CD1c-positive myeloid dendritic cell (primary cell): ENCODE results near the gene MIER2.

Source experiments
- DNase-seq: peaks from one replicate; pipeline ENCODE4 v3.0.0-alpha.2; 2016; ENCODE audit errors: extremely low spot score

MIER2 gene

GRCh38 chr19:329876-330275 is 14.7 kb downstream of the MIER2 start:
- no peak for DNase-seq

GRCh38 chr19:328025-328505 is 16.5 kb downstream of the MIER2 start:
- no peak for DNase-seq

DNA sequence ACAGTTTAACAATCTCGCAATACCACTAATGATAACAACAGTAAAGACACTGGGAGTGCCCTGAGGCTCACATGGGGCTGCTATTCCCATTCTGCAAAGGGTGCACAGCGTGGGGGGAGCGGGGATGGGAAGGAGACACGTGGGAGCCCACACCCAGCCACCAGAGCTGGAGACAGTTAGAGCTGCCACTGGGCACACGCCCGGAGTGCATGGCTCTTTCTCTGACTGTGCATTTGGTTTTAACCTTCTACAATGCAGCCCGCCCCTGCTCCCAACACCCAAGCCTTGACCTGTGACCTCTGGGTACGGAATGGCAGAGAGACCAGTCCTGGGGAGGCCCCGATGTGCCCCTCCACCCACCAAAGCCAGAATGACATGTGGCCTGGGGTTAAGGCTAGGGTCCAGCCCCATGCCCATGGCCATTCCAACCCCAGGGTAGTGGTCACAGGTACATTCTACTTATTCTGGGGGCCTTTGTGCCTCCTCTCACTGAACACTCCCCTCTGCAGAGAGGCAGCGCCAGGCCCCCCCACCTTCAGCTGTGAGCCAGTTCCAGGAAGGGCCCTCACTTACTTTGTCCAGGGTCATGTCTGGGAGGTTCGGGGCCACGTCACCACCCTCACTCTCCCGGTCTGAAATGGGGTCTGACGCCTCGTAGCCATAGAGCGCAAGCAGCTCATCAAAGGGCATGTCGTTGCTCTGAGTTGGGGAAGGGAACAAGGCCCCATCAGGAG is 17.1 kb downstream of the MIER2 start:
- DNase-seq, result no peak

DNA sequence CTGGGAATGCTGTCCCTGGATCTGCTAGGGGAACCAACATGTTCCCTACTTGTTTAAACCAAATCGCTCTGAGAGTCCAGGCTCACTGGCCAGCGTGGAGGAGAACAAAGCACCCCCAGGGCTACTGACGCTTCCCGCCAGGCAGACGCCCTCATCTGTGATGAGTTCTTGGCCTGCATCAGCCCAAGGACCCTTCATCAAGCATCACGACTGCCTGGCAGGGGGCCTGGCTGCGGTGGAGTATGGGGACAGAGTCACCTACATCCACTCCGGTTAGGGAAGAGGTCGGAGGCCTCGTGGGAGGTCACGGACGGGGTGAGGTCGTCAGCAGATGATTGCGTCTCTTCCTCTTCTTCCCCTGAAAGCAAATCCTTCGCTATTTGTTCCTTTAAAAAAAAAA is 17.7 kb downstream of the MIER2 start:
- DNase-seq, result no peak

- no peak for DNase-seq
Measured at GRCh38 chr19:325937-326565, 18.5 kb downstream of the MIER2 start.

DNA sequence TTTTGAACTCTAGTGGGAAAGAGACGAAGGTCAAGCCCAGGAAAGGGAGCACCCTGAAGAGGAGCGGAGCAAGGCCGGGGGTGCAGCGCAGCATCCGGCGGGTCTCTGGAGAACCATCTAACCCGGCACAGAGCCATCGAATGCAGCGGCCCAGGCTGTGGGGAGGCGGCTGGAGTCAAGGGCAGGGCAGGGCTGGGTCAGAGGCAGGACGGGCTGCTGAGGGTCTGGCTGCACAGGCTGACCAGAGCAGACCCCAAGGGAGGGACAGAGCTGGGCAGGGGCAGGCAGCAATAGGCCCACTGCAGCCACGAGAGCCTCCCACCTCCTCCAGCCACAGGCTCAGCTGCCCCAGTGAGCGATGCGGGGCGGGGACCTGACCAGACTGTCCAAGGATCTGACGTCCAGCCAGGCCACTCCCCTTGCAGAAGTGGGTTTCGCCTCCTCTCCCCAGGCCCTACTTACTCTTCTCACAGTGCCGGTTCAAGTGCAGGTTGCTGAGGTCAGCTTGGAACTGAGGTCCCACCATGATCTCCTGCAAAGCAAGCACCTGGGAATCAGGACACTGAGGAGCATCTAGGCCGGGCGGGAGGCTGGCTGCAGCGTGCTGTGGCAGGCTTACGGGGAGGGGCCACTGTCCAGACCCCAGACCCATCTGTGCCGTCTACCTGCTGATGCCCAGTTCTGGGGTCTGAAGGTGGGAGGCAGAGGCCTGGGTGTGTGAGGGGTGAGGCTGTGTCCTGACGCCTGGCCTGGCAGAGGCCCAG is 19.2 kb downstream of the MIER2 start:
- DNase-seq, result no peak

- DNase-seq, result no peak
Measured at GRCh38 chr19:324716-325115, 19.9 kb downstream of the MIER2 start.

DNA sequence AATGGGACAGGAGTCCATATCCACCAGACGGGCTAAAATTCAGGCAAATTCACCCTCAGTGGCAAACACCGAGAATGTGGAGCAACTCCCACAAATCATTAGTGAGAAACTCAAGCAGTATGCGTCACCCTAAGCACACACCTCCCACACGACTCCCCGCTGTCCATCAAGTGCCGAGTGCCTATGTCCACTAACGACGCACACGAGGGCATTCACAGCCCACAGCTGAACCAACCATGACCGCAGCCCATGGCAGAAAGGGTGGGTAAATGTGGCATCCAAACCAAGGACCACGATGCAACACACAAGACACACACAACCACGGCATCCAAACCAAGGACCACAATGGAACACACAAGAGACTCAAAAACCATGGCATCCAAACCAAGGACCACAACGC is 22.0 kb downstream of the MIER2 start:
- DNase-seq, result no peak

GRCh38 chr19:318509-318774 is 26.2 kb downstream of the MIER2 start:
- DNase-seq, result no peak

- DNase-seq, result no peak
Measured at GRCh38 chr19:317710-318508, 26.7 kb downstream of the MIER2 start.

GRCh38 chr19:315811-316210 is 28.8 kb downstream of the MIER2 start:
- no peak for DNase-seq

DNA sequence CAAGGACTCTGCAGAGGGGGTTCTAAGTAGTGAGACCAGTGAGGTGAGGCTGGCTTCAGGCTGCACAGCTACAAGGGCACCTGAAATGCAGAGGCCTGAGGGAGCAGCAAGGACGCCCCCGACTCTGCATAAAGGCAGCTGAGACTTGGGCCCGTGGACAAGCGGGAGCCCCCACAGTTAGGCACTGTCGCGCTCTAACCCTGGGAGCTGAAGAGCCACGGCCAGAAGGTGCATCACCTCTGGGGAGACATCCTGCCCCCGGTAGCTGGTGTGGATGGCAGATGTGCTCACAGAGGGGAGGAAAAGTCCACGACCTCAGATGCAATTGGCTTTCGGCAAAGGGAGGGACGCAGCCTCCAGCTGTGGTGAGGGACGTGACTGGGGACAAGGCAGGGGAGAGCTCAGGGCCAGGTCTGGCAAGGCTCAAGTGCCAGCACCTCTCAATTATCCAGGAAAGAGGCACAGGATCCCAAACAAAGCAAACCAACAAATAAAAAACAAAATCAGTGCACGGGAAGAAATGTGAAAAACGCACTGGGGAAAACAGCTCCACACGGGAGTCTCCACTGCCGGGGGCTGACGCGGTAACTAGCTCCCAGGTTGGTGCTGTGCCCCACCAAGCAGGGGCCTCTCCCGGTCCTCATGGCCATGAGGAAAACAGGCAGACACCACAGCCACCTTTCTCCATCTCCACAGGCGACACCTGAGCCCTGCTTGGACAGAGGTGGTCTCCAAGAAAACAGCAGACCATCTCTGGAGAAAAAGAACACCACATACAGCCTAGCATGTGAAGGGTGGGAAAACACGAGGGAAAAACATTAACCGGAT is 30.4 kb downstream of the MIER2 start:
- no peak for DNase-seq

- DNase-seq, result no peak
Measured at GRCh38 chr19:313169-313987, 31.2 kb downstream of the MIER2 start.

- no peak for DNase-seq
Measured at GRCh38 chr19:311813-312261, 32.8 kb downstream of the MIER2 start.

DNA sequence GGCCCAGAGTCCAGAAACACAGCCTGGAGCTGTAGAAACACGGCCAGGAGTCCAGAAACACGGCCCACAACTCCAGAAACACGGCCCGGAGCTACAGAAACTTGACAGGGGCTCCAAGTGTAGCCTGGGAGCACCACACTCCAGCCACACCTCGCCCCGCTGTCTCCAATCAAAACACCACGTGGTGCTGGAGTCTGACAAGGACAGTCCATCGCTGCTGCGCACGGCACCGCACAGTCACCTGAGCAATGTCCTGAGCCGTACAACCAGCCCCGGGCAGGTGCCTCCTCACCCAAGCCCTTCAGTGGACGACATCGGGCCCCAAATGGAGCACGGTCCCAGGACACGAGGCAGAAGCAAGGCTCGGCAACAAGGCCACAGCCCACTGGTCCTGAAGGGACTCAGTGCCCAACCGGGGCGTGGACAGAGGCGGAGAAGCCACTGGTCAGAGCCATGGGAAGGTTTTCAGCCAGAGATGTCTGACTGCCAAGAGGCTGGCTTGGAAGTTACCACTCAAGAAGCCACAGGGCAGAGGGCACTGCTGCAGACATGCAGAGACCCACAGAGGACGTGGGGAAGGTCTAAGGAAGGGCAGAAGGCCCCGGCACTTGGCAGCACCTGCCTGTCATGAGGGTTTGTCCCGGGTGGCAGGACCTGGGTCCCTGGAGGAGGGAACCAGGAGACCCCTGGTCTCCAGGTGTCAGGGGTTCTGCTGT is 33.7 kb downstream of the MIER2 start:
- DNase-seq, result no peak

DNA sequence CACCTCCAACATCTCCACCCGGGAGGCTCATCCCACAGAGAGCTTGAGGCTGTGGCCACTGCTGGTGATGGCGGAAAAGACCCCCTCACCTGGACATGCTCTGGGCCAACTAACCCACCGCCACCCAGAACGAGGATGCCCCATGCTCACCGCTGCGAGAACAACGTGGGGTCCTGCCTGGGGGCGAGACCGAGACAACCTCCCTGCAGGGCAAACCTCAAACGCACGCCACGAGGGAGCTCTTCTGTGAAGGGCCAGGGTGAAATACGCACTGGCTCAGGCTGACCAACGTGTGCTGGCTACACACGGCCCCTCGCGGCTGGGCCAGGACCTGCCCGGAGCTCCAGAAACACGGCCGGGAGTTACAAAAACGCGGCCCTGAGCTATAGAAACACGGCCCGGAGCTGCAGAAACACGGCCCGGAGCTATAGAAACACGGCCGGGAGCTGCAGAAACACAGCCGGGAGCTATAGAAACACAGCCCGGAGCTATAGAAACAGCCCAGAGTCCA is 34.4 kb downstream of the MIER2 start:
- no peak for DNase-seq

DNA sequence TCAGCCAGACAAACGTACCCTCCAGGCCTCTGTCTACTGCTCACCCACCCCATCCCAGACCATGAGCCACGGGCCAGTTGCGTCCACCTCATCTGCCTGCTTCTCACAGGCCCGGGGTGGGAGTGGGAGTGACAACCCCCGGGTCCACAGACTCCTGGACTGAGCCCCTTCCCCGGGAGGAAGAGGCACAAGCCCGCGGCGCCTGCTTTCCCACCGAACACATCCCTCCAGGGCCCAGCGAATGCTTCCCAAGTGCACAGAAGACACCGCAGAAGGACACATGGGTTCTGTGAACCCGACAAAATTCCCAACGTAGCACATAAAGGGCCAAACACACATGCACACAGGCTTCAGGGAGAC is 35.4 kb downstream of the MIER2 start:
- DNase-seq, result no peak

DNA sequence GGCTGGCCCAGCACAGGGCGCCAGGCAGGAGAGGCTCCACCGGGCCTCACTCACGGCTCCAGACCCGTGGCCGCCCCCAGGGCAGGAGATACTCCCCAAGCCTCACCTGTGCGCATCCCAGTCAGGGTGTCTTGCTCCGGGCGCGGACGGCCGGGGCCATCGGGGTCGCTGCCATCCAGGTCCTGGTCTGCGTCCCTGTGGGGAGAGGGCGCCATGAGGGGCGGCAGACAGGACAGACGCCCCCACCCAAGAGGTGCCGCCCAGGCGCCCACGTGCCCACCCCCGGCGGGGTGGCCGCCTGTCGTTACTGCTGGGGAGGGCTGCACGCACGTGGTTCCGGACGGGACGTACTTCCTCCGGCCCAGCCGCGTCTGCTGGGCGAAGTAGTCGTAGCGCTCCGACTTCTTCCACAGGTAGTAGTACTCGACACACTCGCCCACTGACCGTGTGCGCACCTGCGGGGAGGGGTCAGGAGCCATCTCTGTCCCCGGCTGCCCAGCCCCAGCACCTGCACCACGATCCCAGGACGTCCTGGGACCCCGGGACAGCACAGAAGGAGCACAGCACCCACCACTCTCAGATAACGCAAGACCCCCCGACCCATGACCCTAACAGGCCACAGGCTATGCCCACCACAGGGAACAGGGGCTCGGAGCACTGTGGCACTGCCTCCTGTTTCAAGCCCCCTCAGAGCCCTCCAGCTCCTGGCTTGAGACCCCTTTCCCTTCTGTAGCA is 36.0 kb downstream of the MIER2 start:
- DNase-seq, result no peak
